Stomach smooth muscle (tissue), 2 donors: ENCODE results near the gene GRIK4.

Source experiments
- H3K27ac ChIP-seq: one replicate; pipeline ENCODE4 v1.7.0; 2013; ENCODE audit warnings: mild to moderate bottlenecking, low read length, inconsistent platforms
- H3K27me3 ChIP-seq, 2 donors: one replicate each; pipeline ENCODE4 v1.7.0; 2013; ENCODE audit warnings: low read length in 2 of 2; ENCODE audit not compliant: insufficient read depth in 2 of 2, control insufficient read depth in 1 of 2
- H3K36me3 ChIP-seq, 2 donors: one replicate each; pipeline ENCODE4 v1.7.0; 2013; ENCODE audit warnings: low read length in 2 of 2; ENCODE audit not compliant: control insufficient read depth in 2 of 2, insufficient read depth in 2 of 2
- H3K4me1 ChIP-seq: one replicate; pipeline ENCODE4 v1.7.0; 2013; ENCODE audit warnings: low read length; ENCODE audit not compliant: control insufficient read depth, insufficient read depth
- H3K4me3 ChIP-seq, 2 donors: one replicate each; pipeline ENCODE4 v1.7.0; 2013; ENCODE audit warnings: low read length in 2 of 2
- H3K9ac ChIP-seq, 2 donors: one replicate each; pipeline ENCODE4 v1.7.0; 2013; ENCODE audit warnings: low read length in 2 of 2, mild to moderate bottlenecking in 1 of 2
- H3K9me3 ChIP-seq, 2 donors: one replicate each; pipeline ENCODE4 v1.7.0; 2013; ENCODE audit warnings: low read length in 2 of 2; ENCODE audit not compliant: control insufficient read depth in 2 of 2
- donor health status: healthy.
- donor health status: Pancreatic carcinoma.

Gene GRIK4

GRCh38 chr11:120658071-120658423 is 146.5 kb downstream of the GRIK4 start:
- H3K4me3 ChIP-seq: no peak overlapping the region
- no peak overlapping the region for H3K27ac ChIP-seq
- no peaks in the 10 kb centered on the region for H3K9me3 ChIP-seq
- H3K9ac ChIP-seq: no peak overlapping the region
- H3K27me3 ChIP-seq: peaks cover 0 to 3% of the 10 kb centered on the region in 2 donors
- no peaks in the 10 kb centered on the region for H3K36me3 ChIP-seq
- no peaks in the 10 kb centered on the region for H3K4me1 ChIP-seq

DNA sequence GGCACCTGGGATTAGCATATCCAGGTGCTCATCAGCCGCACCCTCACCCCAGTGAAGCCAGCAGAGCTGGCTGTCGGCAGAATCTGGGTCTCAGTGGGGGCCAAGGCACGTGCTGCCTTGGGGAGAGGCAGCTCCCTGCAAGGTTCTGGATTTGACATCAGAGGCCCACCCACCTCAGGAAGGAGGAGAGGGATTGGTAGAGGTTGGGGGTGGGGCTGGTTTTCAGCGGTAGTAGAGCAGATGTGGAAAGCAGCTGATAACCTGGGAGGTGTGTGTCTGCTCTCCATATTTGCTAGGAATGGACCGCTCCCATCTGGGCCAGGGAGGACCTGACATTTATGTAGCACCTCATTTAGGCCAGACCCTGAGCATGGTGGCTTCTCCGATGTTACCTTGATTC is 147.5 kb downstream of the GRIK4 start:
- no peak overlapping the region for H3K4me3 ChIP-seq
- no peaks in the 10 kb centered on the region for H3K4me1 ChIP-seq
- no peak overlapping the region for H3K9ac ChIP-seq
- H3K27me3 ChIP-seq: peaks cover 0 to 3% of the 10 kb centered on the region in 2 donors
- H3K27ac ChIP-seq: no peak overlapping the region
- H3K9me3 ChIP-seq: no peaks in the 10 kb centered on the region
- H3K36me3 ChIP-seq: no peaks in the 10 kb centered on the region

DNA sequence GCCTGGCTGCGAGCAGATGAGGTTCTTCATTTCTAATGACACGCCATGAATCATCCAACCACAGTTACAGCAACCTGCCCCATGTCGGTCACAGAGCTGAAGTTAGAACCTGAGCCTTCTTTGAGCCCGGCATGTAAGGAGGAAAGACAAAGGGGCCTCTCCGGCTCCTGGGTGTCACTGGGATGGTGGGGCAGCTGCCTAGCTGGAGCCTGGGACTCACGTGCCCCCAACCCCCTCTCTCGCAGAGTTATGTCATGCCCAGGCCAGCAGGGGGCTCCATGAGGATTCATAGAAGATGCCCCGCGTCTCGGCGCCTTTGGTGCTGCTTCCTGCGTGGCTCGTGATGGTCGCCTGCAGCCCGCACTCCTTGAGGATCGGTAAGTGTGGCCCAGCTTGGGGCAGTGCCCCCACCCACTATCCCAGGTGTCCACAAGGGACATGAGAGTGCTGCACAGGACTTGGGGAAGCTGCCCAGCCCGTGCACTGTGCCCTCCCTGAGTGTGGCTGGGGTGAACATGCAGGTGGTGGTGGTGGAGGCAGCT is 148.5 kb downstream of the GRIK4 start:
- peaks cover 0 to 3% of the 10 kb centered on the region in 2 donors for H3K27me3 ChIP-seq
- no peaks in the 10 kb centered on the region for H3K4me1 ChIP-seq
- no peak overlapping the region for H3K9ac ChIP-seq
- H3K9me3 ChIP-seq: no peaks in the 10 kb centered on the region
- H3K36me3 ChIP-seq: no peaks in the 10 kb centered on the region
- no peak overlapping the region for H3K4me3 ChIP-seq
- H3K27ac ChIP-seq: no peak overlapping the region

DNA sequence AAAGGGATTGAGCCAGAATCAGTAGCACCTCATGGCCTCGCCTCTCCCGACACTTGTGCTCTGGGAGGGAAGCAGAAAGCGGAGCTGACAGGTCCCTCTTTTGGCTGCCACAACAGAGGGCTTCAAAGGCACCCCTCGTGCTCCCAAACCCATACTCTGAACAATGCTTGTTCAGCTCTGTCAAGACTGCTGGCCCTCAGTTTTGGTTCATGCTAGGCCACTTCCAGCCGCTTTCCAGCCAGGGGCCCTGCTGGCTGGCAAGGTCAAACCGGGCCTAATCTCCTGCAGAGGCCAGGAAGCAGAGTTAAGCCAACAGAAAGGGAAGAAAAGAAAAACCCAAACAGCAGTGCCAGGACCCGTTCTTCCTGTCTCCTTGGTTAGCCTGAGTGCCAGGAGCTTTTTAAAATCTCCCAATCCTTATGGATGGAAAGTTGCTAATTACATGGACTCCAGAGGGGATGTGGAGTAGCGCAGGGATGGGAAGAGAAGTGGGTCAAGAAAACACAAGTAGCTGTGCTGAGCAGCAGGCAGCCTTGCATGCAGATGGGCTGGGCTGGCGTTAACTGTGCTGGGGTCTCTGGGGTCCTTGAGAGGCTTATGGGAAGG is 150.6 kb downstream of the GRIK4 start:
- Histone ChIP-seq H3K4me3 (no peak overlapping the region), H3K36me3 (no peaks in the 10 kb centered on the region), H3K9ac (no peak overlapping the region), H3K9me3 (no peaks in the 10 kb centered on the region), H3K27me3 (peaks cover 0 to 12% of the 10 kb centered on the region in 2 donors), H3K27ac (no peak overlapping the region), H3K4me1 (no peaks in the 10 kb centered on the region)

GRCh38 chr11:120663142-120663541 is 151.6 kb downstream of the GRIK4 start:
- no peaks in the 10 kb centered on the region for H3K9me3 ChIP-seq
- H3K27me3 ChIP-seq: peaks cover 0 to 19% of the 10 kb centered on the region in 2 donors
- no peak overlapping the region for H3K9ac ChIP-seq
- no peak overlapping the region for H3K4me3 ChIP-seq
- H3K27ac ChIP-seq: no peak overlapping the region
- H3K4me1 ChIP-seq: no peaks in the 10 kb centered on the region
- no peaks in the 10 kb centered on the region for H3K36me3 ChIP-seq

DNA sequence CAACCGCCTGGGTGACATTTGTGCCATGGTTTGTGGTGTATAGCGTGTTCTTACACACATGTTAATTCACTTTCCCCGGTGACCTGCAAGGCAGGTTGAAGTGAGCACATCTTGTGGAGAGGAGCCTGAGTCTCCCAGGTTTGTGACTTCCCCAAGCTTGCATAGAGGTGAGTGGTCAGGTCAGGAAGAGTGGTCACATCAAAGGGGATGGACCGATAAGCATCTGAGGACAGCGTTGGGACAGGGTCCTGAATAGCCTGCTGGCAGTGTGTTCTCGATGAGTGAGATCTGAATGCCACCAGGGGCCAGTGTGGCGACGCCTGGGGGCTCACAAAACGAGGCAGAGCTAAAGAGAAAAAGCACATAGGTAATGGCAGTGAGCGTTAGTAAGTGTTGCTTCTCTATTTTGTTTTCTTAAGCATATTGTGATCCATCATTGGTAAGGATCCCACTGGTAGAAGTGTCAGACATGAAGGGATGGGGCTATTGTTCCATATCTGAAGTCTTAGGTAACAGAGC is 154.6 kb downstream of the GRIK4 start:
- Histone ChIP-seq H3K27me3 (peaks cover 0 to 19% of the 10 kb centered on the region in 2 donors), H3K36me3 (no peaks in the 10 kb centered on the region), H3K9ac (no peak overlapping the region), H3K9me3 (no peaks in the 10 kb centered on the region), H3K27ac (no peak overlapping the region), H3K4me1 (no peaks in the 10 kb centered on the region), H3K4me3 (no peak overlapping the region)

GRCh38 chr11:120667281-120667680 is 155.7 kb downstream of the GRIK4 start:
- H3K27me3 ChIP-seq: peaks cover 0 to 19% of the 10 kb centered on the region in 2 donors
- H3K27ac ChIP-seq: no peak overlapping the region
- H3K4me3 ChIP-seq: no peak overlapping the region
- no peak overlapping the region for H3K9ac ChIP-seq
- H3K36me3 ChIP-seq: no peaks in the 10 kb centered on the region
- H3K9me3 ChIP-seq: no peaks in the 10 kb centered on the region
- H3K4me1 ChIP-seq: no peaks in the 10 kb centered on the region

- no peak overlapping the region for H3K9ac ChIP-seq
- H3K27me3 ChIP-seq: peaks cover 0 to 16% of the 10 kb centered on the region in 2 donors
- H3K36me3 ChIP-seq: no peaks in the 10 kb centered on the region
- H3K4me3 ChIP-seq: no peak overlapping the region
- no peaks in the 10 kb centered on the region for H3K4me1 ChIP-seq
- H3K27ac ChIP-seq: no peak overlapping the region
- H3K9me3 ChIP-seq: no peaks in the 10 kb centered on the region
These were observed 156.4 kb downstream of the GRIK4 start for GRCh38 chr11:120667934-120668333.

DNA sequence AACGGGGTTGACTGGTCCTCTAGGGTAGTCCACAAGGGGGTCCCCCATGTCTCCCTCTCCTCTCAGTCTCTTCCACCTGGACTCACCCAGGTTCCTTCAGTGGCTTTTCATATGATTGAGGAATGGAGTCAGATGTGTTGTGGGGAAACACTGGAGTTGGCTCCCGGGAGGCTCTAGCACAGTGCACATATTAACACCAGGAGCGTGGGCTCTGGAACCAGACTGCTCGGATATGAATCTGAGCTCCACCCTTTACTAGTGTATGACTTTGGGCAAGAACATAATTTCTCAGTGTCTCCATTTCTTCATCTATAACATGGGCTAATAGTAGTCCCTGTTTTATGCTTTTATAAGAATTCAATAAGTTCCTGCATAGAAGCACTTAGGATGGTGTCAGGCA is 157.0 kb downstream of the GRIK4 start:
- Histone ChIP-seq H3K4me1 (no peaks in the 10 kb centered on the region), H3K27ac (no peak overlapping the region), H3K4me3 (no peak overlapping the region), H3K36me3 (no peaks in the 10 kb centered on the region), H3K9me3 (no peaks in the 10 kb centered on the region), H3K9ac (no peak overlapping the region), H3K27me3 (peaks cover 0 to 16% of the 10 kb centered on the region in 2 donors)

- H3K9me3 ChIP-seq: no peaks in the 10 kb centered on the region
- peaks cover 0 to 4% of the 10 kb centered on the region in 2 donors for H3K27me3 ChIP-seq
- no peaks in the 10 kb centered on the region for H3K36me3 ChIP-seq
- H3K4me1 ChIP-seq: peaks cover 7% of the 10 kb centered on the region
- no peak overlapping the region for H3K4me3 ChIP-seq
- no peak overlapping the region for H3K9ac ChIP-seq
- H3K27ac ChIP-seq: no peak overlapping the region
These were observed 163.0 kb downstream of the GRIK4 start for GRCh38 chr11:120674542-120674941.

DNA sequence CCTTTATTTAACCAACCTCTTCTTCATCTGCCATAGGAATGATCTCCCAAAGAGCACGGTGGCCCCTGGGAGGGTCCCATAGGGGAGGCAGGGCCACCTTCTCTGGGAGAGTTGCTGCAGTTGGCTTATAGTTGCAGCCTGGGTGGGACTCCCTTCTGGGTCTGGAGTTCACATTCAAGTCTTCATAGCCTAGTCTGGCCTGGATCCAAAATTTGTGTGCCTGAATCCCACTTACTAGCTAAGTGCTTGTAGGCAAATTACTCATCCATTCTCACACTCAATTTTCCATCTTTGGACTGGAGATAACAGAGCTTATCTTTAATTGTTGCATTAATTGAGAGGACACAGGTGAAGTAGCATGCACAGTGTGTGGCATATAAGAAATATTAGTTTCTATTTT is 163.6 kb downstream of the GRIK4 start:
- Histone ChIP-seq H3K9ac (no peak overlapping the region), H3K9me3 (no peaks in the 10 kb centered on the region), H3K27me3 (peaks cover 0 to 6% of the 10 kb centered on the region in 2 donors), H3K27ac (no peak overlapping the region), H3K36me3 (no peaks in the 10 kb centered on the region), H3K4me1 (peaks cover 7% of the 10 kb centered on the region), H3K4me3 (no peak overlapping the region)
